K562 (cell line): ENCODE measurements around the gene IFNA1.

ENCODE experiments used
- ARNT ChIP-seq, 2 experiments: fragments of 450-650 bp; IDR thresholded peaks; 2 replicates each; pipeline ENCODE4 v1.6.1; 2016; ENCODE audit warnings: mild to moderate bottlenecking in 1 of 2
- EZH2 ChIP-seq: IDR thresholded peaks from 2 replicates; pipeline ENCODE4 v1.6.1; 2012; ENCODE audit warnings: low read depth, mild to moderate bottlenecking, inconsistent platforms, low read length, borderline replicate concordance
- HDAC2 ChIP-seq: fragments of 450-650 bp; IDR thresholded peaks from 2 replicates; pipeline ENCODE4 v1.6.1; 2016; ENCODE audit warnings: mild to moderate bottlenecking
- TEAD2 ChIP-seq: fragments of 450-650 bp; IDR thresholded peaks from 2 replicates; pipeline ENCODE4 v1.6.1; 2016; ENCODE audit warnings: missing genetic modification characterization, control low read depth, missing compliant biosample characterization
- ZBTB8A ChIP-seq: fragments of 450-650 bp; IDR thresholded peaks from 2 replicates; pipeline ENCODE4 v1.6.1; 2018; ENCODE audit warnings: mild to moderate bottlenecking, moderate library complexity; ENCODE audit not compliant: partially characterized antibody
- TF ChIP-seq, protein P1 (sequence below): fragments of 450-650 bp; IDR thresholded peaks from 2 replicates; pipeline ENCODE4 v1.6.1; 2016
- TF ChIP-seq, protein P2 (sequence below), 2 experiments: IDR thresholded peaks; 2 replicates each; pipeline ENCODE4 v1.6.1; 2011; ENCODE audit warnings: borderline replicate concordance in 1 of 2, control low read depth in 1 of 2, low read depth in 1 of 2, low read length in 1 of 2, mild to moderate bottlenecking in 1 of 2, mixed read lengths in 1 of 2, moderate library complexity in 1 of 2; ENCODE audit not compliant: insufficient read depth in 1 of 2, insufficient read length in 1 of 2, poor library complexity in 1 of 2, severe bottlenecking in 1 of 2; ENCODE audit errors: extremely low read depth in 1 of 2
- TF ChIP-seq, protein P3 (sequence below), 3 experiments: IDR thresholded peaks in 2 of 3; conservative IDR thresholded peaks in 1 of 3; 2 replicates each; pipeline ENCODE4 v1.5.1; 2011 to 2012; ENCODE audit warnings: low read length in 3 of 3, mild to moderate bottlenecking in 3 of 3, control low read depth in 2 of 3, improper control_type of control experiment in 1 of 3, inconsistent platforms in 1 of 3, low read depth in 1 of 3, mixed read lengths in 1 of 3, moderate library complexity in 1 of 3; ENCODE audit not compliant: insufficient read depth in 2 of 3
- TF ChIP-seq, protein P4 (sequence below), 2 experiments: fragments of 450-650 bp; formaldehyde crosslinking in 1 of 2; IDR thresholded peaks; 2 replicates each; pipeline versions ENCODE4 v1.4.0 to v1.6.1; 2014 to 2020; ENCODE audit warnings: mild to moderate bottlenecking in 2 of 2, borderline replicate concordance in 1 of 2, low read depth in 1 of 2

DNA sequence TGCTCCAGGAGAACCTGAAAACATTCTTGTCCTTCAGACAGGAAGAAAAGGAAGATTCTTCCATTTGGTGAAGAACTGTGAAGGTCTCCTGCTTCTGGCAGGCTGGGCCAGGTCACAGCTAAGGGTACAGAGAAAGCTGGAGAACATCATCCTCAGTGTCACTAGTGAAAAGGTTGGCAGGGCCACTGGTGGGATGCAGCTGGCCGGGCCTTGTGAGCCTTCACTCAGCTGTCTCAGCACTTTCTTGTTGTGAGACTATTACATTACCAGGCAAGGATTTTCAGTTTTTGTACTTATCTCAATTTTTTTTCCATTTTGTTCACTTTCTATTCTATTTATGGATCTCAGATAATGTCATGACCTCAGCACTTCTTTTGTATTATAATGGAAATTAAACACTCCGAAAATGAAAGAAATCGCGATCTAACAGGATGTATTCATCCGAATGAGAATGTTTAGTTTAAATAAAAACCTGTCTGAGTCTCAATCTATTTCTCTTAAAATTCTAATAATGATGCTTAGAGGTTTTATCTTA is 41.2 kb upstream of the IFNA1 start:
- TF ChIP-seq ARNT (IDR thresholded peaks at IDR 0.05): no peak
- TF ChIP-seq, protein P1, sequence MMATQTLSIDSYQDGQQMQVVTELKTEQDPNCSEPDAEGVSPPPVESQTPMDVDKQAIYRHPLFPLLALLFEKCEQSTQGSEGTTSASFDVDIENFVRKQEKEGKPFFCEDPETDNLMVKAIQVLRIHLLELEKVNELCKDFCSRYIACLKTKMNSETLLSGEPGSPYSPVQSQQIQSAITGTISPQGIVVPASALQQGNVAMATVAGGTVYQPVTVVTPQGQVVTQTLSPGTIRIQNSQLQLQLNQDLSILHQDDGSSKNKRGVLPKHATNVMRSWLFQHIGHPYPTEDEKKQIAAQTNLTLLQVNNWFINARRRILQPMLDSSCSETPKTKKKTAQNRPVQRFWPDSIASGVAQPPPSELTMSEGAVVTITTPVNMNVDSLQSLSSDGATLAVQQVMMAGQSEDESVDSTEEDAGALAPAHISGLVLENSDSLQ: no peak
- TF ChIP-seq HDAC2: no peak
- no peak for TF ChIP-seq EZH2
- TF ChIP-seq, protein P2, sequence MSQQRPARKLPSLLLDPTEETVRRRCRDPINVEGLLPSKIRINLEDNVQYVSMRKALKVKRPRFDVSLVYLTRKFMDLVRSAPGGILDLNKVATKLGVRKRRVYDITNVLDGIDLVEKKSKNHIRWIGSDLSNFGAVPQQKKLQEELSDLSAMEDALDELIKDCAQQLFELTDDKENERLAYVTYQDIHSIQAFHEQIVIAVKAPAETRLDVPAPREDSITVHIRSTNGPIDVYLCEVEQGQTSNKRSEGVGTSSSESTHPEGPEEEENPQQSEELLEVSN (IDR thresholded peaks at IDR 0.05; ENCODE audit: borderline replicate concordance in 1 of 2, extremely low read depth in 1 of 2, insufficient read depth in 1 of 2, insufficient read length in 1 of 2, low read depth in 1 of 2, low read length in 1 of 2, poor library complexity in 1 of 2, severe bottlenecking in 1 of 2): no peak
- TF ChIP-seq TEAD2 (tag): no peak
- TF ChIP-seq, protein P3, sequence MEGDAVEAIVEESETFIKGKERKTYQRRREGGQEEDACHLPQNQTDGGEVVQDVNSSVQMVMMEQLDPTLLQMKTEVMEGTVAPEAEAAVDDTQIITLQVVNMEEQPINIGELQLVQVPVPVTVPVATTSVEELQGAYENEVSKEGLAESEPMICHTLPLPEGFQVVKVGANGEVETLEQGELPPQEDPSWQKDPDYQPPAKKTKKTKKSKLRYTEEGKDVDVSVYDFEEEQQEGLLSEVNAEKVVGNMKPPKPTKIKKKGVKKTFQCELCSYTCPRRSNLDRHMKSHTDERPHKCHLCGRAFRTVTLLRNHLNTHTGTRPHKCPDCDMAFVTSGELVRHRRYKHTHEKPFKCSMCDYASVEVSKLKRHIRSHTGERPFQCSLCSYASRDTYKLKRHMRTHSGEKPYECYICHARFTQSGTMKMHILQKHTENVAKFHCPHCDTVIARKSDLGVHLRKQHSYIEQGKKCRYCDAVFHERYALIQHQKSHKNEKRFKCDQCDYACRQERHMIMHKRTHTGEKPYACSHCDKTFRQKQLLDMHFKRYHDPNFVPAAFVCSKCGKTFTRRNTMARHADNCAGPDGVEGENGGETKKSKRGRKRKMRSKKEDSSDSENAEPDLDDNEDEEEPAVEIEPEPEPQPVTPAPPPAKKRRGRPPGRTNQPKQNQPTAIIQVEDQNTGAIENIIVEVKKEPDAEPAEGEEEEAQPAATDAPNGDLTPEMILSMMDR (IDR thresholded peaks at IDR 0.05 in 2 of 3, conservative IDR thresholded peaks at IDR 0.05 in 1 of 3; ENCODE audit: insufficient read depth in 2 of 3, low read depth in 1 of 3, low read length in 3 of 3): no peak
- TF ChIP-seq, protein P4, sequence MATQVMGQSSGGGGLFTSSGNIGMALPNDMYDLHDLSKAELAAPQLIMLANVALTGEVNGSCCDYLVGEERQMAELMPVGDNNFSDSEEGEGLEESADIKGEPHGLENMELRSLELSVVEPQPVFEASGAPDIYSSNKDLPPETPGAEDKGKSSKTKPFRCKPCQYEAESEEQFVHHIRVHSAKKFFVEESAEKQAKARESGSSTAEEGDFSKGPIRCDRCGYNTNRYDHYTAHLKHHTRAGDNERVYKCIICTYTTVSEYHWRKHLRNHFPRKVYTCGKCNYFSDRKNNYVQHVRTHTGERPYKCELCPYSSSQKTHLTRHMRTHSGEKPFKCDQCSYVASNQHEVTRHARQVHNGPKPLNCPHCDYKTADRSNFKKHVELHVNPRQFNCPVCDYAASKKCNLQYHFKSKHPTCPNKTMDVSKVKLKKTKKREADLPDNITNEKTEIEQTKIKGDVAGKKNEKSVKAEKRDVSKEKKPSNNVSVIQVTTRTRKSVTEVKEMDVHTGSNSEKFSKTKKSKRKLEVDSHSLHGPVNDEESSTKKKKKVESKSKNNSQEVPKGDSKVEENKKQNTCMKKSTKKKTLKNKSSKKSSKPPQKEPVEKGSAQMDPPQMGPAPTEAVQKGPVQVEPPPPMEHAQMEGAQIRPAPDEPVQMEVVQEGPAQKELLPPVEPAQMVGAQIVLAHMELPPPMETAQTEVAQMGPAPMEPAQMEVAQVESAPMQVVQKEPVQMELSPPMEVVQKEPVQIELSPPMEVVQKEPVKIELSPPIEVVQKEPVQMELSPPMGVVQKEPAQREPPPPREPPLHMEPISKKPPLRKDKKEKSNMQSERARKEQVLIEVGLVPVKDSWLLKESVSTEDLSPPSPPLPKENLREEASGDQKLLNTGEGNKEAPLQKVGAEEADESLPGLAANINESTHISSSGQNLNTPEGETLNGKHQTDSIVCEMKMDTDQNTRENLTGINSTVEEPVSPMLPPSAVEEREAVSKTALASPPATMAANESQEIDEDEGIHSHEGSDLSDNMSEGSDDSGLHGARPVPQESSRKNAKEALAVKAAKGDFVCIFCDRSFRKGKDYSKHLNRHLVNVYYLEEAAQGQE (IDR thresholded peaks at IDR 0.05; ENCODE audit: borderline replicate concordance): no peak
- TF ChIP-seq, protein P4 (CRISPR knock-in tag; IDR thresholded peaks at IDR 0.05; ENCODE audit: low read depth): no peak
- no peak for TF ChIP-seq ZBTB8A
